Epidermal melanocyte (primary cell): ENCODE measurements around the gene NCKAP5.

Source experiments
- DNase-seq: peaks from one replicate; pipeline ENCODE4 v3.0.0; 2011; ENCODE audit warnings: low spot score; ENCODE audit not compliant: insufficient read length

NCKAP5 gene

GRCh38 chr2:132766573-132766972 is 801.7 kb downstream of the NCKAP5 start:
- DNase-seq: no peak

GRCh38 chr2:132761437-132761836 is 806.8 kb downstream of the NCKAP5 start:
- no peak for DNase-seq

DNA sequence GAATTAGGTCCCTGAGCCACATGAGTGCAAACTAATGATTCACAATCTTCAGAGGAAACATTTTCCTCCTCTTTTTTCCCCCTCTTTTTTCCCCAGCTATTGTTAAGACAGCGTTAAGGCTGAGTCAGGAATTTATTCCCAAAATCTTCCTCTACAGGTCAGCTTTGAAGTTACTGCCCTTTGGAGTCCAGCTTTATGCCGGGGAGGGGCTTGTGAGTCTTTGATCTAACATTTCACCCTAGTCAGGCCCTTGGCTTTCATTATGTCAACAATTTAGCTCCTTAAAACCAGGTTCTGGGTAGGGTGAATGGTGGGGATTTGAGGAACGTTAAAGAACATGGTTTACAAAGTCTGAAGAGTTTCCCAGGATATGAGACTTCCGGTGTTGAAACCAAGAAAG is 807.3 kb downstream of the NCKAP5 start:
- no peak for DNase-seq

- DNase-seq: no peak
Observed at GRCh38 chr2:132760405-132760804, 807.9 kb downstream of the NCKAP5 start.

- DNase-seq: no peak
Observed at GRCh38 chr2:132758995-132759394, 809.3 kb downstream of the NCKAP5 start.

- DNase-seq: no peak
Observed at GRCh38 chr2:132757676-132758075, 810.6 kb downstream of the NCKAP5 start.

GRCh38 chr2:132757002-132757589 is 811.2 kb downstream of the NCKAP5 start:
- DNase-seq: no peak

DNA sequence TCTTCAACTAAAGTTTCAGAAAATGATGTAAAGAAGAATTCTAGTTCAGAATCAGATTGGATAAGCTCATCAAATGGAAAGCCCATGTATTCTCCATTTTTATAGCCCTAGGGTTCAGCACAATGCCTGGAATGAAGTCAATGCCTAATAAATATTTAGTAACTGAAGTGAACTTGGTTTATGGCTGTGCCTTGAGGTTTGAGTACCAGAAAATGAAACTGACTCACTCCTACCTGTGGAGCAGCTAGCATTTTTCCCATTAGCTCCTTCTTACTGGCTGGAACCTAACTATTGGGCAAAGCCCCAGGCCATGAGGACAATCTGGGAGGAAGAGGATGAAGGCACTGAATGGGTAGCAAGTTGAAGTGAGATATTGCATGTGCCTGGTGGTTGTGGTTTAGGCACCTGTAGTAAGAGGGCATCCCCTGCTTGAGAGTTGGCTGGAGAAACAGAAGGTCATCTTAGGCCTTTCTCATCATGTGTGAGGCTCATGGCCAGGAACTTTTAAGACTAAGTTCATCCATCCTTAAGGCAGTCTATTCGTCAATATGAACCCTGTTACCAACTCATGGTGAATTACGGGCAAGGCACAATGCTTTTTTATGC is 813.3 kb downstream of the NCKAP5 start:
- no peak for DNase-seq

- no peak for DNase-seq
Observed at GRCh38 chr2:132754392-132754791, 813.9 kb downstream of the NCKAP5 start.

DNA sequence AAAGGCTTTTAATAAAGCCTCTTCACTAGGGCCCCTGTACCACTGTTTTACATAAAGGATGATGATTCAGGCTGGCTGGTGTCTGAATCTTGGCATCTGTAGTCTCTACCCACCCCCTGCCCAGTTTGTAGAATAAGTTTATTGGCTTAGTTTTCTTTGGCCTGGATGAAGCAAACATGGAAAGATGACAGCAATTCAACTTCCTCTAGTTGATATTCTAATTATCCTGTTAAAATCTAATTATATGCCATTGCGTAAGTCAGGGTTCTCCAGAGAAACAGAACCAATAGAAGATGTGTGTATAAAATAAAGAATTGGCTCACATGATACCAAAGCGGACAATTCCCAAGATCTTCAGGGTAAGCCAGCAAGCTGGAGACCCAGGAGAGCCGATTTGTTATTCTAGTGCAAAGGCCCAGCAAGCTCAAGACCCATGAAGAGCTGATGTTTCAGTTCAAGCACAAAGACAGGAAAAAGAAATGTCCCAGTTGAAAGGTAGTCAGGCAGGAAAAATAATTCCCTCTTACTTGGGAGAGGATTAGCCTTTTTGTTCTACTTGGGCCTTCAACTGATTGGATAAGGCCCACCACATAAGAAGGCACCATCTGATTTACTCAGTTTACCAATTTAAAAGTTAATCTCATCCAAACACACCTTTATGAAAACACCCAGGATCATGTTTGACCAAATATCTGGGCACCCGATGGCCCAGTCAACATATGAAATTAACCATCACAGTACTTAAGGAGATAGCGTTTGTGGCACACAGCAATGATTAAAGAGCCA is 815.6 kb downstream of the NCKAP5 start:
- no peak for DNase-seq

DNA sequence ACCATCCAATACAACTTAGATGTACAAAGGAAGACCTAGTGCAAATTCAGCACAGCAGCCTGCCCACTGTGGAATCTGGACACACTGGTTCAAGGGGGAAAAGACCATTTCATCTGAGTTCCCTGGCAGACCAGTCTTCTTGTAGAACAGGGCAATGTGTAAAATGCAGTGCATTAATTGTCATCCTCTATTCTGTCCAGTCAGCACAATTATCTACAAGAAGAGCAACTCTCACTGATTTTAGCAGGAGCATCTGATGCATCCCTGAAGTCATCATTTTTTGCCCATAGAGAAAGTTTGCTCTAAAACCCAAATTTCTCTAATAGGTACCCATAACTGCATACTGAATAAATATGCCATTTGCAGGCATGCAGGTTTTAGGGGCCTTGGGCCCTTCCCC is 816.4 kb downstream of the NCKAP5 start:
- no peak for DNase-seq

DNA sequence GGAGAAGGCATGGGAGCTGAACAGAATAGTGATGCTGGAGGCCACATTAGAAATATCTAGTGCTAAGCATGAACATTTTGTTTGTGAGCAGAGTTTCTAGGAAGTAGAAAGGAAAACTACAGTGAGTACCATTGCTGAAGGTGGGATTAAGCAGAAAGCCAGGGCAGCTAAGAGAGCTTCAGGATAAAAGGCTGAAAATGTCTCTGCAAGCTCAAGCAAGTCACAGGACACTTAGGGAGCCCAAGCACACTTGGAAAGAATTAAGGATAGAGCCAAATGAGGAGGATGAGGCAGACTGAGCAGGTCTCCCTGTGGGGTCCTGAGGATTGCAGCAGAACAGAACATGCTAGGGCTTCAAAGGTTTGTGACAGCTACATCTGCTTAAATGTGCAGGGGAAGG is 817.7 kb downstream of the NCKAP5 start:
- DNase-seq: no peak

GRCh38 chr2:132747046-132747445 is 821.2 kb downstream of the NCKAP5 start:
- no peak for DNase-seq

GRCh38 chr2:132741754-132742153 is 826.5 kb downstream of the NCKAP5 start:
- DNase-seq: no peak

DNA sequence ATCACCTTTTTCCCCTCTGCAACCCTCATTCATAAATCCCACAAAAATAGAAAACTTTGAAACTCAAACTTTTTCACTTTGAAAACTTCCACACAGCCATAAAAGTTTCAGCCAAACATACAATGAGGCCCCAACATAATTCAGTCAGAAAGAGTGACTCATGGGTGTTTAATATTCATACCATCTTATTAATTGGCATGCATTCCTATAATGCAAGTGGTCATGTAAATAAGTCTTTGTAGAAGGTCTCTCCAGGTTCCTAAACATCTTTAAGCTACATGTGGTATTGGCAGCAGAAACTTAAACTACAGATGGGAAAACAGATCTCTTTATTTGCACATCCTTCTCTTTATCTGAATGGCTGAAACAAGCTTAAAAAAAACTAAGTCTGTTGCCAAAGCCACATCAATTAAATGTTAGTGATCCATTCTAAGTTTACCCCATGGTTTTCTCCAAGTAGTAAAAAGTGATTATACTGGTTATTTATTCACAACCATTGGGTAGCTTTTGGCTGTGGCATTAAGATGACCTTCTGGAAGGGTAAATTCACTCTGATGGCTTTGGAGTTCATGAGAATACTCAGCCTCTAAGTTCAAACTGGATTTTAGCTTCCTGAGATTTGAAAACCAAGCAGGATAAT is 828.1 kb downstream of the NCKAP5 start:
- DNase-seq: no peak

DNA sequence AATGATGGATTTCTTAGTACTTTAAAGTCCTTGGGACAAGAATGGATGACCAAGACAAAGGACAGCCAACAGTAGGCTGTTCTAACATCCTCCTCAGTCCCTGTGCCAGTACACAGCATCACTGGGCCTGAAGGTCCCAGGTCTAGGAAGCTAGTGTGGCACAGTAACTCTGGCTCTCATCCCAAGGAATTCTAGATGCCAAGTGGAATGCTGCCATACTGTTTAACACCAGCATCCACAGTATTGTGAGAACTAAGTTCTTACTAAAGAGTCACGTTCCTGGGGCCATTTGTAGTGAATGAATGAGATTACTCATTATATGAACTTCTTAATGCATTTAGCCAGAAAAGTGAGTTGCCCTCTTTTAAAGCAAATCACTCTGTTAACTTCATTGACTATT is 830.0 kb downstream of the NCKAP5 start:
- no peak for DNase-seq

- DNase-seq: no peak
Observed at GRCh38 chr2:132736059-132736458, 832.2 kb downstream of the NCKAP5 start.

- no peak for DNase-seq
Observed at GRCh38 chr2:132734961-132735360, 833.3 kb downstream of the NCKAP5 start.

- DNase-seq: no peak
Observed at GRCh38 chr2:132733094-132733493, 835.2 kb downstream of the NCKAP5 start.

- no peak for DNase-seq
Observed at GRCh38 chr2:132732694-132733093, 835.6 kb downstream of the NCKAP5 start.

DNA sequence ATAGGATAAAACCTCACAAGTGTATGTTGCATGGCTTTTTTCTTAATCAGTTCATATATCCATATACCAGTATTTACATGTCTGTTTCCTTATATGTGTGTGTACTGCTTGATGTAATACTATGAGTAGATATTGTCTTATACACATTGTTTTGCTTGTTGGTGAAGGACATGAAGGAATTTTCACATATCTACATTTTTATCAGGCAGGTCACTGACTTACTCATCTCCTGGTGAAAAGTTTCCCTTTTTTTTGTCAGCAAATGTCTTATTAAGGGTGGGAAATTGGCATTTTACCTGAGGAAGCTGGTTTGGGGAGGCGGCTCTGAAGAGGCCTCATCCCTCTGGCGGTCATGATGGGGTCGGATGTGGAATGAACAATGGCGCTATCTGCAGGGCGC is 836.8 kb downstream of the NCKAP5 start:
- DNase-seq: no peak

- DNase-seq: no peak
Observed at GRCh38 chr2:132730611-132731010, 837.7 kb downstream of the NCKAP5 start.
